ENCODE results near the gene GALNT2.

Gene GALNT2

DNA sequence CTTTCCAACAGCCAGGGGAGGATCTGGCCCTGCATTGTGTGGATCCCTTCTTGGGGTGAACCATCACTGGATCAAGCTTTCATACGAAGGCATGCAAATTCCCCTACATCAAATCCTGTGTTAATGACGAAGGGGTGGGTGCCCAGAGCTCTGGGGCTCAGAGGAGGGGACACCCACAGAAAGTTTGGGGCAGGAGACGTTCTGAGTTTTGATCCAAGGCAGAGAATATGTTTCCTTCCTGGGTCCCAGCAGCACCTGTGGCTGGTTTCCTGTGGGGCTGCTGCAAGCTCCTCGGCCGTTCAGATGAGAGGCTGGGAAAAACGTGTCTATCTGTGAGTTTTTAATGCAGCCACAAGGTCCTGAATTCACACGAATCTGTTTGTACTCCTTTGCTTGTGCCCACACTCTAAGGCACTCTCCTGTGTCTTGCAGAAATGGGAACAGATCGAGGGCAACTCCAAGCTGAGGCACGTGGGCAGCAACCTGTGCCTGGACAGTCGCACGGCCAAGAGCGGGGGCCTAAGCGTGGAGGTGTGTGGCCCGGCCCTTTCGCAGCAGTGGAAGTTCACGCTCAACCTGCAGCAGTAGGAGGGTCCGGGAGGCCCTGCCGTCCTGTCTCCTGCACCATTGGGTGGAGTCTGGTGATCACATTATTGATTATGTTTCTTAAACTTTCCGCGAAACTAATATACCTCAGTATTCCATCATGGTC is 212.0 kb downstream of the GALNT2 start:
- no peak for DNase-seq (ENCODE audit: low read depth)

DNA sequence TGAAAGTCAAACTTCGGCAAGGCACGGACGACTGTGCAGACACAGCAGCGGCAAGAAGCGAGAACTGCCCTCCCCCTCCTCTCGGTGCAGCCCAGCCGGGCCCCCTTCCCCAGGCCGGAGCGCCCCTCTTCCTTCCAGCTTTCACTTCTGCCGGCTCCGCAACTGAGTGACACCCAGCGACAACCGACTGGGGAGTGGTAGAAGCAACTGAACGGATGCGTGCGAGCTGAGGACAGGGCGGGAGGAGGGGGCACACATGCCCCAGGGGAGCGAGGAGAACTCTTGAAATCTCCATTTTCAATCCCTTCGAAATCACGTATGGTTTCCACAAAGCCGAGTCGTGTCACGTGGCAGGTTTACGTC is 212.5 kb downstream of the GALNT2 start:
- no peak for DNase-seq (ENCODE audit: low read depth)

DNA sequence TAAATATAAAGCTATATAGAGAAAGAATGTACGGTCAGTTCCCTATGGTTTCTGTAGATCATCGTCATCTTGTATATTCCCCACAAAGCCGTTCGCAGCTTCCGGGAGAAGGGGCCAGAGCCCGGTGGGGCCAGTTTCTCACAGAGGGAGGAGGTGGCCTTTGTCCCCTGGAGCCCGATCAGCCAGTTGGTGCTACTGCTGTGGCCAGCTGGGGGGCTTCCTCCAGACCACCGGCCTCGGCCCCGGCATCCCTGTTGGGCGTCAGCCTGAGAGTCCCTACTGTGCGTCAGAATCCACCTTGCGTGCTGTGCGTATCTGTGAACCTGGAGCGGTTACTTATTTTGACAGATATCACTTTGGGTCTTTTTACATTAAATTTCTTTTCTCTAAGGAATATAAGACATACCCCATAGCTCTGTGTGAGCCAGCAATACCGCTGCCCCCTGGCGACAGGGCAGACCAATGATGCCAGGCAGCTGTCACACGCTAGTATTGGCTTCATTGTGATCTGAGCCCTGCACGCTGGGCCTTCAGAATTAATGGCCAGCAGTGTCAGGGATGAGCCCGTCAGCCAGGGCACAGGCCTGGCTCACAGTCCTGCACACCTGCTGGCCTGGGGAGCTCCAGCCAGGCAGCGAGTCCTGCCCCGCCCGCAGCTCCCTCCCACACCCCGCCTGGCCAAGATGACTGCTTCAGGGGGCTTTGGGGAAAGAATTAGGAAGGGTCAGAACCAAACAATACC is 213.2 kb downstream of the GALNT2 start:
- DNase-seq (ENCODE audit: low read depth) = no peak

DNA sequence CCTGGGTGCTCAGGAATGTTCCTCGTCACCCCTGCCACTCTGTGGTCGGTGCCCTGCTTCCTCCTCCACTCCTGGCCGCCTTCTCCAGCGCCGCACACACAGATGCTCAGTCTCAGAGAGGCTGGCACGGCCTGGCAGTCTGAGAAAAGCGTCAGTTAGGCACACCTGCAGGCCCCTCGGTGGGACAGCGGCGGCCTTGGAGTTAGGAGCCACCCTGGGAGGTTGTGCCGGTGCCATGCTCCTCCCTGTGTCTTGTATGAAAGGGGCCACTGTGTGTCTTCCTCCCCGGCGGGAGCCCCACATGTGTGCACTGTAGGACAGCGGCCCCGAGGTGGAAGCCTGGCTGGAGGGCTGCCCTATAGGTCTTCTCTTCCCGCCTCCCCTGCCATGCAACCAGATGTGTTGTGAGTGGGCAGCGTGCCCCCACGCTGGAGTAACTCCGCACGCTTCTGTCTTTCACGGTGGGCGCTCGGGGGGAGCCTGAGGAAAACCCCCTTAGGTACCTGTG is 213.9 kb downstream of the GALNT2 start:
- no peak for DNase-seq (ENCODE audit: low read depth)

DNA sequence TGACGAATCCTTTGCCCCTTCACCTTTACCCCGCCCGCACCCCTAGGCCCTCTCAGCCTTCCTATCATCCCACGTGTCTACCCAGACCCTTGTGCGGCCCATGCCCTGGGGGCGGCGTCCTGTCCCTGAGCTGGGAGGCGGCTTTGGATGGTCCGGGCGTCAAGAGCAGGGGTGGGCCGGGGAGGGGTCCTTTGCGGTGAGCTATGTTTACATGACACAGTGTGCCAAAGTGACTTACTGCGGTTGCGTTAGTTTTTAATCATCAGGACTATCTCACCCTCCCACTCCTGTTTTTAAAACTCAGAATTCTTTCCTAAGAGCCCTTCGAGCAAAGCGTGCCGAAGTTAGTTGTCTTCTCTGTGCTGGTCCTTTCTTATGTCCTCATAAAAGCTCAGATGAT is 214.5 kb downstream of the GALNT2 start:
- no peak for DNase-seq (ENCODE audit: low read depth)

DNA sequence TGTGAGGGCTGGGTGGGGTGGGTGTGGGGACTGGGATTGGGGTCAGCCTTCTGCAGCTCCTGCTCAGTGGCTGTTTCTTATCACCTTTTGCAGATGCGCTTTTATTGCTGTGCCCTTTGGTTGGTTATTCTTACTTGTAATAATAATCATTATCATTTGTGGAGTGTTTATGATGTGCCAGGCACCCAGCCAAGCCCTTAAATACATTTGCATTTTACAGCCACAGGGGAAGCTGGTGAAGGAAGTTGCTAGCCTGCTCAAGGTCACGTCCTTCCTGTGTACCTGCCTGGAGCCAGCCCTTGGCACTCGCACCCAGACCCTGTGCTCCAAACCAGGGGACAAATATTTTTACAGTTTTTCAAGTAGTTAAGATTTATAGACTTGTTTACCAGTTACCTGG is 215.1 kb downstream of the GALNT2 start:
- DNase-seq (ENCODE audit: low read depth) = no peak

DNA sequence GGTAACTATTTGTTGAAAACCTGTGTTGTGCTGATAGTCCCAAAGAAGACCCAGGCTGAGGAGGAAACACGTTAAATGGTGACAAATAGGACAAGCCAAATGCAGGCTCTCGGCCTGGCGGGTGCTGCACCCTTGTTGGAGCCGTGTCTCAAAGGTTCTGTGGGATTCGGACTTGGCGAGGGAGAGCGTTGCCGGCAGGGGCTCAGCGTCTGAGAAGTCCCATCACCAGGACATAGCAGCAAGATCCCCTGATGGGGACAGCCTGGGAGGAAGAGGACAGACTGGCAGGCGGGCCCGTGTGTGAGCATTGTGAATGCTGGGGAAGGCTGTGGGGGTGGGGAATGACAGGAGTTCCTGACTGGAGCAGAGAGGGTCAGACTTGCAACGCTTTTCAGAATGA is 216.6 kb downstream of the GALNT2 start:
- DNase-seq (ENCODE audit: low read depth) = no peak

DNA sequence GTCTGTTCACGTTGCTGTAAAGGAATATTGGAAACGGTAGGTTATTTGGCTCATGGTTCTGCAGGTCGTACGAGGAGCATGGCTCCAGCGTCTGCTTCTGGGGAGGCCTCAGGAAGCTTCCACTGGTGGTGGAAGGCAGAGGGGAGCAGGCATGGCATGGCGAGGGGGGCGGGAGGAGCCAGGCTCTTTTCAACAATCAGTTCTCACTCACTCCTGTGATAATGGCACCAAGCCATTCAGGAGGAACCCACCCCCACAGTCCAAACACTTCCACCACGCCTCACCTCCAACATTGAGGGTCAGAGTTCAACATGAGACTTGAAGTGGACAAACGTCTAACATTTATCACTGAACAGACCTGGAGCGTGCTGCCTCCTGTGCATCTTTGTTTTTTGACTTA is 217.9 kb downstream of the GALNT2 start:
- no peak for DNase-seq (ENCODE audit: low read depth)

DNA sequence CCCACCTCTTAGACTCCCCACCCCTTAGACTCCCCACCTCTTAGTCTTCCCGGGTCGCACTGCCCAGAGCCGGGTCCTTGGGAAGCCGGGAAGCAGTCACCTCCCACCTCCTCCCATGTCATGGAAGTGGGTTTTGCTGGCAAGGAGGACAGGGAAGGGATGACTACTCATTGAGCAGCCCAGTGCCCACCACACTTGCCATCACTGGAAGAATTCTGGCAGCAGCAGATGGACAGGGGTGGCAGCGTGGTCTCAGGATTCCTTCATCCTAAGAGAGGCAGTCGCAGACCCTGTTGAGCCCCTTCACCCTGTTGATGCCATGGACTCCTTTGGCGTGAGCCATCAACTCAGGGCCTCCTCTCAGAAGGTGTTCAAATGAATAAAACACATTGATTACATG is 218.3 kb downstream of the GALNT2 start:
- DNase-seq (ENCODE audit: low read depth) = no peak

DNA sequence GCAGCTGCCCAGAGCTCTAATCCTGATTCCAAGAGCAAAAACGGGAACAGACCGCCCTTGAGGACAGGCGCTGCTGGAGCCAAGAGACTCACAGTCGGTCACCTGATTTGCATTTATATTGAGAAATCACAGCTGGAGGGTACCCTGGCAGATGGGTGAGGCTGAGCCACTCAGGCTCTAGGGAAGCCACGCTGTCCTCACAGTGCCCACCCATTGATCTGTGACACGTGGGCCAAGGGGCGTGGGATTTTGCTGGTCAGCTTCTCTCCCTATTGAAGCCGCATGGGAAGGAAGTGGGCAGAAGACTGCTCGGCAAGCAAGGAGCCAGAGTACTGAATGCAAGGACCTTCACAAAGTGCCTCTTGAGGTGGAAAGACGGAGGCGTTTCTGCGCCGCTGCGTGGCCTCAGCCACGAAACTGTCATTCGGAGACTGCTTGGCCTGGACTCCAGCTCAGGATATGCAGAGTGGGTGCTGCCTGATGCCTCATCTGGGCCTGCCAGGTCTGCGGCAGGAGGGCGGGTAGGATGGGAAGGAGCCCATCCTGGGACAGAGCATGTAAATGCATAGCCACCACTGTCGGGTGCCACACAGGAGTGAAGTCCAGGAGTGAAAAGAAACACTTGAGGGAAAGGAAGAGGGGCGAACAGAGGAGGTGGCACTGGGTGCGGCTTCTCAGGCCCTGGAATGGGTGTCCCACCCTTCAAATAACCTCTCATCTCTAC is 219.3 kb downstream of the GALNT2 start:
- DNase-seq (ENCODE audit: low read depth) = no peak

DNA sequence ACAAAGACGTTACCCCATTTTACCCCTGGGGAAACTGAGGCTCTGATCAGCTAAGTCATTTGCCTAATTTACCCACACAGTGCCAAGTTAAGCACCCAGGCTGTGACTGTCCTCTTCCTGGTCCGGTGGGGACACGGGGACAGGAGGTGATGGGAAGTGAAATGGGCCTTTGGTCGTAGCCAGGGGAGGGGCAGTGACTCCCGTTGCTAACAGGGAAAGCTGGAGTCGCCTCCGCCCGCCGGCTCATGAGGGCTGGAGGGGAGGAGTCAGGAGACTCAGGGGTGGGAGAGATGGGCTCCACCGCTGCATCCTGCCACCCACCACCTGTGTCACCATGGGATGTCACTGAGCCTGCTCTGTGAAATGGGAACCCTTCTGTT is 219.8 kb downstream of the GALNT2 start:
- DNase-seq (ENCODE audit: low read depth) = no peak

DNA sequence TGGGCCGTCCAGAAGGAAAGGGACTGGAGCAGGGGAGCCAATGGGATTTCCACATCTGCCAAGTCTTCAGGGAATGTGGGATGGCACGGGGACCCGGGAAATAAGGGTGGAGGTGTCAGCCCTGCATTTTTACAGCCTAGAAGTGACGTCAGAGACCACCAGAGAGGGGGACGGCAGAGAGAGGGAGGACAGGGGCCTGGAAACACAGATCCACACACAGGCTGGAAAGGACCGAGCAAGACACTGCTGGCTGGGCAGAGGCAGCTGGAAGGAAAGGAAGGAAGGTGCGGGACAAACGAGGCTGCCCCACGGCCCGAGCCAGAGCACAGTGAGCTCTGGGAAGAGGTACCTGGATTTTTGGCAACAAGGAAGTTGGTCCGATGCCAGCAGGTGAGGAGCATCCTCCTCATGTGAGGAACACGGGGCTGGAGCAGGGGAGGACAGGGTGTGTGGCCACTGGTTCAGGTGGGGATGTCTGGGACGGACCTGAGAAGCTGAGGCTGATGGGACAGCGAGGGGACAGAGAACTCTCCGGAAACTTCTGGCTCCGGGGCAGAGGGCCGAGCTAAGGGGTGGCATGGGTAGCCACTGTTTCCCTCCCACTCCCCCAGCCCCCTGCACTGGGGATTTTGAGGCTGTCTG is 220.8 kb downstream of the GALNT2 start:
- no peak for DNase-seq (ENCODE audit: low read depth)

DNA sequence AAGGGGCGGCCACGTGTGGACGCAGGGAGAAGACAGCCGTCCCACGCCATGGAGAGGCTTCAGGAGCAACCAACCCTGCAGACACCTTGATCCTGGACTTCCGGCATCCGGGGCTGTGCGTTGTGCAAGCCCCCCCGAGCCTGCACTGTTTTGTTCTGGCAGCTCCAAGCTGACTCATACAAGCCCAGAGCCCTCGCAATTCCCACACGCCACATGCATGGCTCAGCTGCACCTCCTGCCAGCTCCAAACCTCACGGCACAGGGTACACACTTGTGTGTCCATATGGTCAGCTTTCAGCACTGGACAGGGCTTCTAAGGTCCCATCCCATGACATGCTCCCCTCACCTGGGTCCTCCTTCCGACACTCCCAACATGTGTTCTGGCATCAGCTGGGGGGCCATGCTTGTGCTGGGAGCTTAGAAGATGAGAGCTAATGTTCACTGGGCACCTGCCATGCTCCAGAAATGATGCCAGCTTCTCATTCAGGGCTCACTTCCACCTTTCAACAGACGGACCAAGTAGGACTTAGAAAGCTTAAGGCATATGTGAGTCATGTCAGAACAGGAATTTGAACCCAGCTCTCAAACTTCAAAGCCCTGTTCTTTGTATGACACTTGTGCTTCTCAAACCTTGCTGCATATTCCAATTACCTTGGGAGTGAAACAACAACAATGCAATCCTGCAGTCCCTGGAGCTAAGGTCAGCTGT is 221.8 kb downstream of the GALNT2 start:
- no peak for DNase-seq (ENCODE audit: low read depth)

DNA sequence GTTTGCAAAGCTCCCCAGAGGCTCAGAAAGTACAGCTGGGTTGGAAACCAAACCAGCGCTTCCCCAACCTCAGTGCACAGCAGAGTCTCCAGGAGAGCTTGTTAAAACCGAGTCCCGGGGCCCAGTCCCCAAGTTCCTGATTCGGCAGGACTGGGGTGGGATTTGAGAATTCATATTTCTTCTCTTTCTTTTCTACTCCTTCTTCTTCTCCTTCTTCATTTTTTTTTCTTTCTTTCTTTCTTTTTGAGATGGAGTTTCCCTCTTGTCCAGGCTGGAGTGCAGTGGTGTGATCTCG is 222.3 kb downstream of the GALNT2 start:
- no peak for DNase-seq (ENCODE audit: low read depth)

DNA sequence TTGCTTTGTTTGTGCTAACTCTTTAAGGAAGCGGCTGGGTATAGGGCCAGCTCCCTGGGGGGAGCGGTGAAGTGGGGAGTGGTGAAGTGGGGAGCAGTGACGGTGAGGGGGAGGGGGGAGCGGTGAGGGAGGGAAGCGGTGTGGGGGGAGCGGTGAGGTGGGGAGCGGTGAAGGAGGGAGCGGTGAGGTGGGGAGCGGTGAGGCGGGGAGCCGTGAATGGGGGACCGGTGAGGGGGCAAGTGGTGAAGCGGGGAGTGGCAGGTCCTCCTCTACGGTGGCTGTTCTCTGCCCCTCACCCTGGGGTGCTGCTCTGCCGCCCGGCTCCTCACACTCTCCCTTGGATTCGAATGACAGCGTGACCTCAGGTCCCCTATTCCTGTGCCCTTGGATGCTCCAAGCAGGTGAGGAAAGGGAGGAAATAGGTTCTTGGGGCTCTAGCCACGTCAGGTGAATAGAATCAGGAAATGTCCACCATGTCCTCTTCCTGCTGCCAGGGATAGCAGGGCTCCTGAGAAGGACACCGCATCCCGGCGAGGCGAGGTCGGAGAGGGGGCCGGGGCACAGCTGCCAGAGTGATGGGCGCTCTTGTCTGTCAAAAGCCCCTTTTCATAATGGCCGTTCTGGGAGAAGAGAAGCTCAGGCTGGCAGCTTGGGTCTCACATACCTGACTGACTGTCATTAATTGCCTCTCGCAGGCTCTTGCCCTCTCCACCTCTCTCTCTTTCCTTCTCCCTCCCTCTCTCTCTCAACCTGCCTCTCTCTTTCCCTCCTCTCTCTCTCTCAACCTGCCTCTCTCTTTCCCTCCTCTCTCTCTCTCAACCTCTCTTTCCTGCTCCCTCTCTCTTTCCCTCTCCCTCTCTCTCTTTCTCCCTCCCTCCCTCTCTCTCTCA is 224.9 kb downstream of the GALNT2 start:
- DNase-seq (ENCODE audit: low read depth) = no peak

DNA sequence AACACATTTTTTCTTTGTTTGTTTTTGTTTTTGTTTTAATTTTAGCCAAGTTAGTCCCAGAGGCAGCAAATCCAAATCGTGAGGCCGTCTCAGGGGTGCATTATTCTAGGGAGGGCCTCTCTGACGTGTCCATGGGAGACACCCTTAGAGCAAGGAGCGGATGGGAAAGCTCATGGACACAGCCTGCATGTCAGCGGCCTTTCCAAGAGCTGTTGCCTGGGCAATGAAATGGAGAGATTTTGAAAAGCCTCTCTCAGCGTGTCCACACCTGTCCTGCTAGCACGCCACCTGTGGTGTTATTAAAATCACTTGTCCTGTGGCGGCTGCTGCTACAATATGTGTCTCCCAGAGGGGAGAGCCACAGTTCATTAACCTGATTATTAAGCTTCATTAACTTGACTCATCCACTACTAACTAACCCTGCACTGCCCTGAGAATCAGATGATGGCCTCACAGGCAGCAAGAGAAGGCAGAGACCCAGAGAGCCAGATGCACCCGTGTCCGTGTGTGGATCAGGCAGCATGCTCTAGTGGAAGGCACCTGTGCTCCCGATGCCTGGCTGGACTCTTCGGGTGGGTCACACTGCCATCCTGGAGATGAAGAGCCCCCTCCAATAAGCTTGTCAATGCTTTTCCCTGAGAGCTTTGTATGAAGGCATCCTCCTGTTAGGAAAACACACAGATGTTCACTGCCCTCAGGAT is 225.8 kb downstream of the GALNT2 start:
- no peak for DNase-seq (ENCODE audit: low read depth)

DNA sequence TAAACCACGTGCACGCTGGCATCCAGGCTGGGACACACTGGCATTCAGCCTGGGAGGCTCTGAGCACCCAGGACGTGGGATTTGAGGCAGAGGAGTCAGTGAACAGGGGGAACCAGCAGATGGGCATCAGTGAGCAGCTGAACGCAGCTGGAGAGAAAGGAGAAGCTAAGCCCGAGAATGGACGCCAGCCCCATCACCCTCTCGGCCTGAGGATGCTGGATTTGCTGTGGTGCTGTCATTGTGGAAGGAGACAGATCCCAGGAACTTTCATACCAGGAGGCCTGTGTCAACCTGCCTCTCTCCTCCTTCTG is 226.3 kb downstream of the GALNT2 start:
- DNase-seq (ENCODE audit: low read depth) = no peak

DNA sequence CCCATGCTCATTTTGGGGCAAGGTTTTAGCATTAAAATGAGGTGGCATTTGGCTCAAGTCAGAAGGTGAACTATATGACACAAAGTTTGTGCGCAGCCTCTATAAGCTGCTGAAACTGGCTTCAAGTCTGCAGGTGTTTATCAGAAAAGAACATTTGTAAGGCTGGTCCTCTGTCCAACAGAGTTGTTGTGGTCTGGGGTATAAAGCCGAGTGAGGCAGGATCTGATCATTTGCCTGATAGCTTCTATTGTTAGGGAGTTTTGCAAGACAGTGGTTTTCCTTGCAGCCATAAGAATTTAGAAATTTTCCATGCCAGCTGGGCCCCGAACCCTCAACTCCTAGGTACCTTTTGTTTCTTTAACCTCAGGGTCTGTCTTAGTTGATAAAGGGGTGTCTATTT is 228.3 kb downstream of the GALNT2 start:
- DNase-seq (ENCODE audit: low read depth) = no peak

DNA sequence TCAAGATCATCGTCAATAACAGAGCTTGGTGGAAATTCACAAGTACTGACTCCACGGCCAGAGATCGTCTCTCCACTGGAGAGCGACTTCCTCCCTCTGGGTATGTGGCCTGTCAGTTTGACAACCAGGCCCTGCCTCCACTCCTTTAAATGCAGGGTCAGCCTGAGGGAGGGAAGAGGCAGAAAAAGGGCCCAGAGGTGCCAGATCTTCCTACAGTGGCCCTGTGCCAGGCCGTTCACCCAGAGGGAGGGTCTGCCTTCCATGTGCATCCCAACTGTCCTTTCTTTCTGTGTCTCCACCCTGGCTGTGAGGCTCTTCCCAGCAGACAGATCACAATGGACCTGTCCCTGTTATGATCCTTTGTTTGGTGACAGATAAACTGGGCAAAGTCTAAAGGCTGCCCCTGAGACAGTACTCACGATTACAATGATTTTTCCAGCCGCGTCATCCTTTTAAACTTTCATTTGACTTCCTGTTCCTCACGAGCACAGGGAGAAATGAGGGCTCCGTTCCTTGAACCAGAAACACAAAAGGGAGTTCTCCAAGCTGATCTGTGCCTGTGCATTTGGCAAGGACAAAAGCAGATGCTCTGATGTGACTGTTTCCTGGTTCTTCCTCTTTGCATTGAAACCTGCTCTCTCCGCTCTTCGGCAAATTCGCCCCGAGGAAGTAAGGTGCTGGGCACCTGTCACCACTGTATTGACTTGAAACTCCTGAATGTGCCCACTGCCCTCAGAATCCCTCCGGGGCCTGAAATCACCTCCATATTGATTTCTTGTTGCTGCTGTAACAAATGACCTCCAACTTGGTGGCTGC is 232.4 kb downstream of the GALNT2 start:
- no peak for DNase-seq (ENCODE audit: low read depth)

All from T follicular helper cell (primary cell).